A549 (cell line): ENCODE measurements around the gene FAM107B. TPM values are rescaled to one million over a fixed set of nuclear protein-coding genes. Genes with fewer than 3 reads are reported as not detected.

ENCODE experiments used
- ATAC-seq, 2 experiments: fragments of 200-7000 bp in 1 of 2; fragments of >200 bp in 1 of 2; cut with Nextera tagmentation in 1 of 2; cut with Tn5 transposase in 1 of 2; 3 replicates each; pipeline versions ENCODE4 v1.8.0 to v1.9.1; 2018 to 2020; ENCODE audit warnings: mild to moderate bottlenecking in 1 of 2, moderate library complexity in 1 of 2
- CTCF ChIA-PET: fragments of 300-600 bp; sonication (Branson Sonifier 250); formaldehyde crosslinking; extraction: SDS; loops from one replicate; lab custom pipeline; 2021; ENCODE audit warnings: antibody characterized with exemption, inconsistent platforms; lab: Yijun Ruan, JAX
- POLR2A ChIA-PET: fragments of 350-600 bp; formaldehyde crosslinking; extraction: SDS; loops from one replicate; lab custom pipeline; 2021; ENCODE audit warnings: antibody characterized with exemption, inconsistent platforms; lab: Yijun Ruan, JAX
- DNase-seq, 2 experiments: peaks; one replicate each; pipeline versions ENCODE4 v3.0.0 to v3.0.0-alpha.2; 2011 to 2016; ENCODE audit warnings: low read depth in 1 of 2, low spot score in 1 of 2
- FAIRE-seq: peaks from 2 replicates; lab custom pipeline; 2011; peaks lifted over from hg19 to GRCh38; lab: Jason Lieb, UNC
- H3K27ac ChIP-seq, 2 experiments: fragments of >200 bp; sonication (Bioruptor Twin); formaldehyde crosslinking; 3 replicates each; pipeline ENCODE4 v1.5.1; 2016 to 2017
- H3K4me1 ChIP-seq: fragments of >200 bp; sonication (Bioruptor Twin); formaldehyde crosslinking; 3 replicates; pipeline ENCODE4 v1.6.1; 2016
- H3K4me2 ChIP-seq: fragments of >200 bp; sonication (Bioruptor Twin); formaldehyde crosslinking; 3 replicates; pipeline ENCODE4 v1.6.1; 2016
- H3K4me3 ChIP-seq: fragments of >200 bp; sonication (Bioruptor Twin); formaldehyde crosslinking; 3 replicates; pipeline ENCODE4 v1.5.1; 2016
- H3K9me3 ChIP-seq: fragments of >200 bp; sonication (Bioruptor Twin); formaldehyde crosslinking; 3 replicates; pipeline ENCODE4 v1.6.1; 2016
- ATOH8 ChIP-seq: fragments of 250-450 bp; sonication (Bioruptor Pico); IDR thresholded peaks from 2 replicates; pipeline ENCODE4 v1.5.0; 2020; ENCODE audit warnings: low read depth, mild to moderate bottlenecking, moderate library complexity
- CTCF ChIP-seq: fragments of >200 bp; sonication (Bioruptor Twin); formaldehyde crosslinking; IDR thresholded peaks from 3 replicates; pipeline ENCODE4 v1.5.1; 2016
- EHF ChIP-seq: fragments of 250-450 bp; sonication (Bioruptor Pico); IDR thresholded peaks from 2 replicates; pipeline ENCODE4 v1.5.0; 2020; ENCODE audit warnings: mild to moderate bottlenecking
- ESRRA ChIP-seq: fragments of 150-350 bp; IDR thresholded peaks from 2 replicates; pipeline ENCODE4 v1.6.1; 2014; ENCODE audit warnings: mild to moderate bottlenecking, low read length, borderline replicate concordance
- GATA3 ChIP-seq: IDR thresholded peaks from 2 replicates; pipeline ENCODE4 v1.6.1; 2012; ENCODE audit warnings: borderline replicate concordance
- HMGXB4 ChIP-seq: fragments of 250-450 bp; sonication (Bioruptor Pico); IDR thresholded peaks from 2 replicates; pipeline ENCODE4 v1.5.0; 2021; ENCODE audit warnings: mild to moderate bottlenecking, moderate library complexity, borderline replicate concordance
- HOXA7 ChIP-seq: fragments of 250-450 bp; sonication (Bioruptor Pico); IDR thresholded peaks from 2 replicates; pipeline ENCODE4 v1.5.0; 2020; ENCODE audit warnings: mild to moderate bottlenecking, moderate library complexity
- HOXB5 ChIP-seq: fragments of 250-450 bp; sonication (Bioruptor Pico); IDR thresholded peaks from 2 replicates; pipeline ENCODE4 v1.5.0; 2020; ENCODE audit warnings: mild to moderate bottlenecking, moderate library complexity
- JUNB ChIP-seq: fragments of >200 bp; sonication (Bioruptor Twin); formaldehyde crosslinking; IDR thresholded peaks from 2 replicates; pipeline ENCODE4 v1.6.1; 2016
- MAZ ChIP-seq: fragments of 150-350 bp; IDR thresholded peaks from 2 replicates; pipeline ENCODE4 v1.6.1; 2014; ENCODE audit warnings: antibody characterized with exemption, low read depth, low read length, borderline replicate concordance
- NR3C1 ChIP-seq: fragments of >200 bp; sonication (Bioruptor Twin); formaldehyde crosslinking; IDR thresholded peaks from 3 replicates; pipeline ENCODE4 v1.6.1; 2017
- RAD21 ChIP-seq, 2 experiments: fragments of >200 bp in 1 of 2; sonication (Bioruptor Twin) in 1 of 2; formaldehyde crosslinking in 1 of 2; IDR thresholded peaks in 1 of 2; conservative IDR thresholded peaks in 1 of 2; 2 replicates in 1 of 2; 3 replicates in 1 of 2; pipeline ENCODE4 v1.6.1; 2012 to 2018; ENCODE audit warnings: inconsistent platforms in 1 of 2
- RCOR1 ChIP-seq: fragments of 150-350 bp; IDR thresholded peaks from 2 replicates; pipeline ENCODE4 v1.6.1; 2014; ENCODE audit warnings: antibody characterized with exemption, low read length, low read depth
- REST ChIP-seq: fragments of 200-600 bp; sonication (generic); IDR thresholded peaks from 2 replicates; pipeline ENCODE4 v1.6.1; 2016; ENCODE audit warnings: antibody characterized with exemption, mild to moderate bottlenecking, moderate library complexity
- RFX5 ChIP-seq: fragments of 450-650 bp; IDR thresholded peaks from 2 replicates; pipeline ENCODE4 v1.7.1; 2014; ENCODE audit warnings: antibody characterized with exemption, mild to moderate bottlenecking, moderate library complexity
- SREBF2 ChIP-seq: fragments of 450-650 bp; IDR thresholded peaks from 2 replicates; pipeline ENCODE4 v1.6.1; 2014; ENCODE audit warnings: mild to moderate bottlenecking, moderate library complexity
- ZC3H11A ChIP-seq: fragments of 450-650 bp; IDR thresholded peaks from 2 replicates; pipeline ENCODE4 v1.6.1; 2014; ENCODE audit warnings: antibody characterized with exemption, mild to moderate bottlenecking
- ZNF302 ChIP-seq: fragments of 250-450 bp; sonication (Bioruptor Pico); IDR thresholded peaks from 2 replicates; pipeline ENCODE4 v1.9.0; 2021; ENCODE audit warnings: inconsistent platforms, mild to moderate bottlenecking, moderate library complexity
- ZSCAN20 ChIP-seq: fragments of 250-450 bp; sonication (Bioruptor Pico); IDR thresholded peaks from 2 replicates; pipeline ENCODE4 v1.8.0; 2022; ENCODE audit warnings: mild to moderate bottlenecking, moderate library complexity
- WGBS: methylation state at CpG from one replicate; pipeline ENCODE4 v1.1.6; 2017; ENCODE audit errors: missing lambda C conversion rate; 5-methylcytosine and 5-hydroxymethylcytosine counted together
- polyA plus RNA-seq, 4 experiments: library from polyadenylated mRNA; depleted of rRNA in 3 of 4; stranded (reverse); fragments of >200 nt; fragmentation: RNase III in 1 of 4; extraction: RNeasy Plus Mini Kit Qiagen cat#74134 plus additional on column Dnase treatment in 1 of 4; gene quantifications; 2 replicates in 3 of 4; 3 replicates in 1 of 4; pipeline ENCODE4 v1.2.3, GENCODE V29; 2011 to 2017

The FAM107B gene
- polyA plus RNA-seq, 2 of the 4 experiments (the other 2 are of a cell fraction) = 99.9 to 173 TPM

- FAIRE-seq = no peak
- POLR2A ChIA-PET = no interaction called here
Observed at GRCh38 chr10:14510346-14510745, 264.4 kb downstream of the FAM107B start.

More at GRCh38 chr10:14510346-14510745, 264.4 kb downstream of the FAM107B start:
- Histone ChIP-seq H3K9me3 (peaks cover 4% of the 10 kb centered on the region; the same call in 1 of the 3 replicates), H3K4me3 (no peak overlapping the region), H3K4me2 (no peak overlapping the region), H3K27ac (no peak overlapping the region), H3K4me1 (no peaks in the 10 kb centered on the region)
- DNase-seq = no peak
- CTCF ChIA-PET = no interaction called here
- ATAC-seq = no peak
- WGBS = 47% methylated on average over 2 of the region's 2 CpGs
- TF ChIP-seq RFX5 = no peak
- TF ChIP-seq EHF (CRISPR knock-in tag) = no peak
- TF ChIP-seq REST = no peak
- TF ChIP-seq ZSCAN20 (CRISPR knock-in tag) = no peak
- no peak for TF ChIP-seq SREBF2
- no peak for TF ChIP-seq ESRRA
- TF ChIP-seq HOXA7 = no peak
- TF ChIP-seq GATA3 = no peak
- no peak for TF ChIP-seq HOXB5 (CRISPR knock-in tag)
- TF ChIP-seq RAD21 (conservative IDR thresholded peaks at IDR 0.05 in 1 of 2, IDR thresholded peaks at IDR 0.05 in 1 of 2) = no peak
- no peak for TF ChIP-seq ZNF302 (CRISPR knock-in tag)
- no peak for TF ChIP-seq HMGXB4 (CRISPR knock-in tag)
- TF ChIP-seq ATOH8 (CRISPR knock-in tag) = no peak
- no peak for TF ChIP-seq CTCF
- no peak for TF ChIP-seq JUNB
- no peak for TF ChIP-seq NR3C1
- TF ChIP-seq ZC3H11A = no peak
- no peak for TF ChIP-seq RCOR1
- TF ChIP-seq MAZ = no peak
